ENCODE results near the gene ZNF502. TPM values are rescaled to one million over a fixed set of nuclear protein-coding genes. Genes with fewer than 3 reads are reported as not detected.
"Not testable (repeated sequence)": the region's sequence is repeated elsewhere in the genome, so short reads cannot be mapped to it uniquely, and the experiment has no call there.

Gene ZNF502
- total RNA-seq = 0.59 and 0.68 TPM in 2 replicates

- intact Hi-C loops (cut with micrococcal nuclease) = no loop called here
Measured at GRCh38 chr3:44712455-44713075, at the start of gene ZNF502. Gene ZNF502, plus strand, starts transcription at chr3:44712660. Its CDS starts 7,602 bp downstream, at chr3:44720262.

DNA sequence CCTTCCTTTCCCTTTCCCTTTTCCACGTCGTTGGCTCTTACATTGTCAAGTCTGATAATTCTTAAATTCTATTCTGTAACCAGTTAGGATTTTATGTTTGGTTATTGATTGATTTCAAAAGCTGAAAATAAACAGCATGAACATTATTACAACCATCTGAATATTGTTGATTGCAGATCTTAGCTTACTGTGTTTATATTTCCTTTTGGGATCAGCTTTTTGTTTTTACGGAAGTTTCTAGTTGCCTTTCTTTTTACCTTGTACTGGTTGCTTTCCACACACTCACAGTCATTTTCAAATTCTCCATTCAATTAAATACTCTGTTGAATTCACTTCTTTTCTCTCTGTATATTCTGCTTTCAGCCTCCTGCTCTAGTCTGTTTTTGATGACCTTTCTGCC, 47.3 kb upstream of the ZNF502 start:
- intact Hi-C loops (cut with micrococcal nuclease) = no loop called here

GRCh38 chr3:44666346-44666745, 46.1 kb upstream of the ZNF502 start:
- intact Hi-C loops (cut with micrococcal nuclease) = no loop called here

GRCh38 chr3:44669760-44670159, 42.7 kb upstream of the ZNF502 start:
- intact Hi-C loops (cut with micrococcal nuclease) = no loop called here

- intact Hi-C loops (cut with micrococcal nuclease) = not testable (repeated sequence)
Measured at GRCh38 chr3:44673466-44673865, 39.0 kb upstream of the ZNF502 start.

DNA sequence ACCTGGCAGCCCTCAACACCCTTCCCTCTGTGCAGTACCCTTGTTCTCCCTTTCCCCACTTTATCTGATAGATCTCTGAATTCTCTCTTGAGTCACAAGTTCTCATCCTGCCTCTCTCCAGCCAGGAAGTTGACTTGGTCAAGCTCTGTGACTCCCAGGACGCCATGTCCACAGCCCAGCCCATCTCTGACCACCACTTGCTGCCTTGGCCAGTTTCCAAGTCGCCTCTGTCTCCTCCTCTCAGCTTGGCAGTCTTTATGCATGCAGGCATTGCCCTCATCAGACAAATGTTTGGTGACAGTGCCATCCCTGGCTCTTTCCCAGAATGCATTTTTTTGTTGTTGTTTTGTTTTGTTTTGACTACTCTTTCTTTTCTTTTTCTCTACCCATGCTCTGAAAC, 38.2 kb upstream of the ZNF502 start:
- intact Hi-C loops (cut with micrococcal nuclease) = no loop called here

- intact Hi-C loops (cut with micrococcal nuclease) = no loop called here
Measured at GRCh38 chr3:44678480-44679116, 33.9 kb upstream of the ZNF502 start.

GRCh38 chr3:44680921-44681455, 31.5 kb upstream of the ZNF502 start:
- intact Hi-C loops (cut with micrococcal nuclease) = no loop called here

- intact Hi-C loops (cut with micrococcal nuclease) = no loop called here
Measured at GRCh38 chr3:44682182-44682896, 30.1 kb upstream of the ZNF502 start.

DNA sequence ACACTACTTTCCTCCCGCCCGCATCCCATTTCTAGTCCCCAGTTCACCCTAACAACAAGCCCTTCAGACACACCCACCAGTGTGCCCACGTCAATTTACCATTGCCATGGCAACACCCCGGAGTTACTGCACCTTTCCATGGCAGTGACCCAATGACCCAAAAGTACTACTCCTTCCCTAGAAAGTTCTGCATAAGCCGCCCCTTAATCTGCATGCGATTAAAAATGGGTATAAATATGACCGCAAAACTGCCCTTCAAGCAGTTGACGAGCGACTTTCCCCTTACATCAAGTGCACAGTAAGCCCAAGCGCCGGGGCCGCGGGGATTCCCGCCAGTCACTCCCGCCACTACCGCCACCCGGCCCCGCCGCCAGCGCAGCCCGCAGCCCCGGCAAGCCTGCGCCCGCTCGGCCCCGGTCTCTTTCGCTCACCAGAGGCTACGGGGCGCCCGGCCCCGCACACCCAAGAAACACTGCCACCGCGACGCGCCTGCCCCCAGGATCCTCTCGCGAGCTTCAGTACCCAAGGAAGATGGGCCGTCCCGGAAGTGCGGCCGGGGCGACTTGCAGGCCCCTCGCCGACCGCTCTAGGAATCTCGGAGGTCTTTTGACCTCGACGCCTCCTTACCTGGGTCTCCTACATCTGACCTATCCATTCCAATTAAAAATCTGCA, 27.2 kb upstream of the ZNF502 start:
- intact Hi-C loops (cut with micrococcal nuclease) = no loop called here

- intact Hi-C loops (cut with micrococcal nuclease) = no loop called here
Measured at GRCh38 chr3:44687898-44688297, 24.6 kb upstream of the ZNF502 start.

DNA sequence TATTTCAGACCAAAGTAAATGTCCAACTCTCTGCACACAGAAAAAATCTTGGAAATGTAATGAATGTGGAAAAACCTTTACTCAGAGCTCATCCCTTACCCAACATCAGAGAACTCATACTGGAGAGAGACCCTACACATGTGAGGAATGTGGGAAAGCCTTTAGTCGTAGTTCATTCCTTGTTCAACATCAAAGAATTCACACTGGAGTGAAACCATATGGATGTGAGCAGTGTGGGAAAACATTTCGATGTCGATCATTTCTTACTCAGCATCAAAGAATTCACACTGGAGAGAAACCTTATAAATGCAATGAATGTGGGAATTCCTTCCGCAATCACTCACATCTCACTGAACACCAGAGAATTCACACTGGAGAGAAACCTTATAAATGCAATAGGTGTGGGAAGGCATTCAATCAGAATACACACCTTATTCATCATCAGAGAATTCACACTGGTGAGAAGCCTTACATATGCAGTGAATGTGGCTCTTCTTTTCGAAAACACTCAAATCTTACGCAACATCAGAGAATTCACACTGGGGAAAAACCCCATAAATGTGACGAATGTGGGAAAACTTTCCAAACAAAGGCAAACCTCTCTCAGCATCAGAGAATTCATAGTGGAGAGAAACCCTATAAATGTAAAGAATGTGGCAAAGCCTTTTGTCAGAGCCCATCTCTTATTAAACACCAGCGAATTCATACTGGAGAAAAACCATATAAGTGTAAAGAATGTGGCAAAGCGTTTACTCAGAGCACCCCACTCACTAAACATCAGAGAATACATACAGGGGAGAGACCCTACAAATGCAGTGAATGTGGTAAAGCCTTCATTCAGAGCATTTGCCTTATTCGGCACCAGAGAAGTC, 9.0 kb downstream of the ZNF502 start:
- intact Hi-C loops (cut with micrococcal nuclease) = no loop called here

- intact Hi-C loops (cut with micrococcal nuclease) = no loop called here
Measured at GRCh38 chr3:44722103-44722401, 9.6 kb downstream of the ZNF502 start.

DNA sequence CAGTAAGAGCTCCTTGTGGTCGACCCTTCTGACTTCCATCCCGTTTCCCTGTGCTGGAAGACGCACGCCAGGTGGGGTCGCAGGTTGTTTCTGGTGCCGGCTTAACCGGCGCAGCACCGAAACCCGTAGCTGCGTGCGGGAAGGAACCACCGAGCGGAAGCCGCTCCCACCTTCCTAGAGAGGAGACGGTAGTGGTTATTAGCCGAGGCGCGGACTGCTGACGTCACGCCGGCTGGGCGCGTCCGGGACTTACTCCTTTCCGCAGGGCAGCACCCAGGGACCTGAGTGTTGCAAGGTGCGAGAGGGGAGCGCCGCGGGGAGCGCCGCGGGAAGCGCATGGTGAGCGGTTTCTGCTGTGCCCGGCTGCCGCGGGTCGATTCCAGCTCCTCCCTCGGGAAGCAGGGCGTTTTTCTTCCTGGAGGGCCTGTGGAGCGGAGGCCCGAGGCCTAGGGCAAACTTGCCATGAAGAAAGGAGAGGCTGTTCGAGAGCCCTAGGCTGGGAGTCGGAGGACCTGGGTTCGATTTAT, 17.0 kb downstream of the ZNF502 start, which contains the start of gene ZNF501:
Gene ZNF501, plus strand, starts transcription at position 252 of the 527 bp plus-strand sequence. CDS start 4,787 bp downstream, outside the sequence.
- intact Hi-C loops (cut with micrococcal nuclease) = loop anchor here (1.0 kb wide), 2 partner anchors 32 to 219 kb away; partner anchors contain the start of genes KIAA1143 and KIF15

DNA sequence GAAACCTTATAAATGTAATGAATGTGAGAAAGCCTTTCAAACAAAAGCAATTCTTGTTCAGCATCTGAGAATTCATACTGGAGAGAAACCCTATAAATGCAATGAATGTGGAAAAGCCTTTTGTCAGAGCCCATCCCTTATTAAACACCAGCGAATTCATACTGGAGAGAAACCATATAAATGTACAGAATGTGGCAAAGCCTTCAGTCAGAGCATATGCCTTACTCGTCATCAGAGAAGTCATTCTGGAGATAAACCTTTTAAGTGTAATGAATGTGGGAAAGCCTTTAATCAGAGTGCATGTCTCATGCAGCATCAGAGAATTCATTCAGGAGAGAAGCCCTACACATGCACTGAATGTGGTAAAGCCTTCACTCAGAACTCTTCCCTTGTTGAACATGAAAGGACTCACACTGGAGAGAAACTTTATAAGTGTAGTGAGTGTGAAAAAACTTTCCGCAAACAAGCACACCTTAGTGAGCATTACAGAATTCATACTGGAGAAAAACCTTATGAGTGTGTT, 22.2 kb downstream of the ZNF502 start:
- intact Hi-C loops (cut with micrococcal nuclease) = no loop called here

GRCh38 chr3:44761101-44761423, 48.6 kb downstream of the ZNF502 start:
- intact Hi-C loops (cut with micrococcal nuclease) = loop anchor here (1.0 to 10.0 kb wide), 9 partner anchors 32 to 924 kb away; partner anchors contain the start of genes EXOSC7, SACM1L, TCAIM and ZDHHC3

DNA sequence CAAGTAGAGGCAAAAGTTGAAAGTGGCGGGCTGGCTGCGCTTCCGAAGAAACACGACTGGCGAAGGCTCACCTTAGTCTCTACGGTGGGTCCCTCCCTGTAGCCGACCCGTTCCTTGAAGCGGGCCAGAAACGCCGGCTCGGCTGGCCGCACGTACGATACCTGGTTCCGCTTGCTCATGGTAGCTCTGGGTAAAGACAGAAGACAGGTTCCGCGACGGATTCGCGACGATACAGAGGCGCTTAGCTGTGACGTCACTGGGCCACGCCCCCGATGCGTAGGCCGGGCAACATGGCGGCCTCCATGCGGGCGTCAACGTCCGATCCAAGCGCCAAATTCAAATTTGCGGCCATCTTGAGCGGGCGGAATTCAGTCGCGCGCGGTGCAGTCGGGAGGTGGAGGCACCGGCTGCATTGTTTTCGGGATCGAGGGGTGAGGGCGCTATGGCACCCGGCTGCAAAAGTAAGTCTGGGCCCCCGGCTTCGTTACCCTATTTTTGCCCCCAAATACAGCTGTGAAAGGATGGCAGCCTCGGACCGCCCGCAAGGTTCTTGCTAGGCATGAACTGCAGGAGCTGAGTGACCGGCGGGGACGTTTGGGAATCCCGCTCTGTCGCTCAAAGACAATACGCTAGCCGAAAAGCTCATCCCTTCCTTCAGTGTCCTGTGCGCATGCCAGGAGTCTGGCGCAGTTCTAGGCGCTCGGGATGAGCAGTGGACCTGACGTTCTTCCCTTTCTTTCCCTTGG, 49.1 kb downstream of the ZNF502 start, which contains the start of the genes KIAA1143 and KIF15:
Gene KIAA1143, minus strand, starts transcription at position 196 of the 746 bp plus-strand sequence. Its CDS starts 17 bp downstream, at position 179.
Gene KIF15, plus strand, starts transcription at position 371 of the 746 bp plus-strand sequence. Its CDS starts 72 bp downstream, at position 443.
- intact Hi-C loops (cut with micrococcal nuclease) = loop anchor here (1.0 to 10.0 kb wide), 10 partner anchors 32 to 923 kb away; partner anchors contain the start of genes EXOSC7, SACM1L, TCAIM and ZDHHC3

- intact Hi-C loops (cut with micrococcal nuclease) = loop anchor here (1.0 to 10.0 kb wide), 3 partner anchors 137 to 923 kb away; partner anchors contain the start of genes SACM1L, ZNF197 and ZNF445
Measured at GRCh38 chr3:44762170-44762677, 49.8 kb downstream of the ZNF502 start.

DNA sequence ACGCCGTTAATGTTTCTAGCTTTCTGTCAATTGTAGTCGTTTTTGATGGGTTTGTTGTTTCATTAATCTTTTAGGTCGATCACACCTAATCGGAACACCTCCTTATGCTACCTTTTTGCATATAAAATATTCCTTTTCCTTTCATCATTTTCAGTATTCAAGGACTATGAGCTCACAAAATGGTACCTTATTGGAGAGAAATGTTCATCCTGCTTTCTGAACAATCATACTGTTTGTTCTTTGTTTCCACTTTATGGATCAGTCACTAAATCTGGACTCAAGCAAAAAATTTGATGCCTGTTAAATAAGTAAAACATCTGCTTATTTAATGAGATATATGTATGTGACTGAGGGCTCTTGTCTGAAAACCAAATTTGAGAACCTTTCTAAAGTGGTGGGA, 50.2 kb downstream of the ZNF502 start:
- intact Hi-C loops (cut with micrococcal nuclease) = loop anchor here (1.0 to 10.0 kb wide), 3 partner anchors 137 to 922 kb away; partner anchors contain the start of genes SACM1L, ZNF197 and ZNF445
